Skin epidermis (tissue), 12 donors: ENCODE results near the gene JMJD7.

Experiments used
- H3K27ac ChIP-seq, 21 experiments: fragments of 200-600 bp; sonication (generic) in 11 of 21; one replicate each; pipeline ENCODE4 v1.5.0; 2020; ENCODE audit warnings: mild to moderate bottlenecking in 3 of 21, inconsistent platforms in 2 of 21, moderate library complexity in 2 of 21
- H3K4me3 ChIP-seq, 7 experiments: fragments of 200-600 bp; sonication (generic) in 2 of 7; one replicate each; pipeline ENCODE4 v1.5.0; 2020; ENCODE audit warnings: inconsistent platforms in 2 of 7, mild to moderate bottlenecking in 2 of 7, moderate library complexity in 1 of 7

JMJD7 gene

GRCh38 chr15:41874736-41875135 lies 46.8 kb downstream of the JMJD7 start:
- no peak overlapping the region for H3K27ac ChIP-seq

GRCh38 chr15:41876007-41876406 lies 48.1 kb downstream of the JMJD7 start:
- H3K4me3 ChIP-seq = no peak overlapping the region
- no peak overlapping the region for H3K27ac ChIP-seq

More at GRCh38 chr15:41874736-41875135, 46.8 kb downstream of the JMJD7 start:
- H3K4me3 ChIP-seq = no peak overlapping the region

GRCh38 chr15:41876689-41877088 lies 48.8 kb downstream of the JMJD7 start:
- Histone ChIP-seq H3K27ac (no peak overlapping the region), H3K4me3 (no peak overlapping the region)

- H3K27ac ChIP-seq = no peak overlapping the region
- H3K4me3 ChIP-seq = no peak overlapping the region
Measured at GRCh38 chr15:41877631-41878354, 49.9 kb downstream of the JMJD7 start.

GRCh38 chr15:41878355-41878699 lies 50.4 kb downstream of the JMJD7 start:
- no peak overlapping the region for H3K27ac ChIP-seq
- H3K4me3 ChIP-seq = no peak overlapping the region

DNA sequence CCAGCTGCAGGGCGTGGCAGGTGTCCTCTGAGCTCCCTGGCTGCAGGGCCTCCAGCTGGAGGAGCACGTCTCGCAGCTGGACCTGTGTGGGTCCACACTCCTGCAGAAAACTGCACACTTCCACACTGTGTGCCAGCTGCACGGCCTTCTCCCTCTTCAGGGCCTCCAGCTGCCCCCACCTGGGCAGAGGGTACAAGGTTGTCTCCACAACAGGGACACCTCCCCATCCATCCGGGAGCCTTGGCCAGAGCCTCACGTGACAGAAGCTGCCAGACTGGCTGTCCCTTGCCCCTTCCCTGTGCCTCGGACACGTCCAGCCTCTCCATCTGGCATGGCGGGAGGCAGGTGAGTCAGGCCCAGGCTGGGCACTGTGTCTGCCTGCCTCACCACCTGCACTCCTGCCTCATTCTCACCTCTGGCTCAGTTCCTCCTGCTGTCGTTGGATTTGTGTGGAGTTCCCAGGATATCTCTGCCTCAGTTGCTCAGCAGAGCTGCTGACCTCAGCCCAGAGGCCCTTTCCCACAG lies 51.5 kb downstream of the JMJD7 start:
- H3K27ac ChIP-seq = no peak overlapping the region
- no peak overlapping the region for H3K4me3 ChIP-seq

- Histone ChIP-seq H3K27ac (no peak overlapping the region), H3K4me3 (no peak overlapping the region)
Measured at GRCh38 chr15:41880156-41880877, 52.4 kb downstream of the JMJD7 start.

DNA sequence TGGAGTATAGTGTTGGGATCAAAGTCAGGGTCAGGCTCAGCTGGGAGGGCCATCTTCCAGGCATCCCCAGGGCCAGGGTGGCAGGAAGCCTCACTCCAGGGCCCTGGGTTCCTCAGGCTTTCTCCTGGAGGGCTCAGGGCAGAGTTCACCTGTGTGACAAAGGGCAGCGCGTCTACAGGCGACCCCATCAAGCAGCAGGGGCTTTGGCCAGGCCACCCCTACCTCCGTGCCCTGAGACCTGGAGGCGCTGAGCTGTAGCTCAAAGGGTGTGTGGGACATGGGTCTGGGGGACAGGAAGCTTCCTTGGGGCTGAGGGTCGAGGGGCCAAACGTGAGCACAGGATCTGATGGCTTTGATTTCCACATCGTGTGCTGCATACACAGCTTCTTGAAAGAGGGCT lies 53.2 kb downstream of the JMJD7 start:
- H3K27ac ChIP-seq = no peak overlapping the region

DNA sequence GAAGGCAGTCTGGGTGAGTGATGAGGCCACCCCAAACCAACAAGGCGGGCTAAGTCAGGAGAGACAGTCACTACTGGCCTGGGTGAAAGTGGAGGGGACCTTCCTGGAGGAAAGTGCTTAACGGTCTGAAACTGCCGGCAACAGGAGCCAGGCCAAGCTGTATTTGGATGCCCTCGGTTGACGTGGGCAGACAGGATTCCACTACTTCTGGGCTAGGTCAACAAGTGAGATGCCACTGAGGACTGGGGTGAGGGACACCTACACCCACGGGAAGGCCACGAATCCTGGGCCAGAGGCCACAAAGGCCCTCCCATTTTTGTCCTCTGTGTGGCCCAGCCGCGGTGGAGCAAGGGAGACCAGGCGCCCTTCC lies 53.6 kb downstream of the JMJD7 start:
- peak overlapping the region in 3 of 7 experiments; percentile 5 to 30 (median 7) for H3K4me3 ChIP-seq
- peak overlapping the region in 1 of 21 experiments; percentile 42 for H3K27ac ChIP-seq

More for the DNA sequence above, 53.2 kb downstream of the JMJD7 start:
- H3K4me3 ChIP-seq = no peak overlapping the region

GRCh38 chr15:41881920-41882688 lies 54.2 kb downstream of the JMJD7 start:
- peak overlapping the region in 1 of 21 experiments; percentile 42 for H3K27ac ChIP-seq
- peak overlapping the region in 5 of 7 experiments; percentile 5 to 30 (median 7) for H3K4me3 ChIP-seq

DNA sequence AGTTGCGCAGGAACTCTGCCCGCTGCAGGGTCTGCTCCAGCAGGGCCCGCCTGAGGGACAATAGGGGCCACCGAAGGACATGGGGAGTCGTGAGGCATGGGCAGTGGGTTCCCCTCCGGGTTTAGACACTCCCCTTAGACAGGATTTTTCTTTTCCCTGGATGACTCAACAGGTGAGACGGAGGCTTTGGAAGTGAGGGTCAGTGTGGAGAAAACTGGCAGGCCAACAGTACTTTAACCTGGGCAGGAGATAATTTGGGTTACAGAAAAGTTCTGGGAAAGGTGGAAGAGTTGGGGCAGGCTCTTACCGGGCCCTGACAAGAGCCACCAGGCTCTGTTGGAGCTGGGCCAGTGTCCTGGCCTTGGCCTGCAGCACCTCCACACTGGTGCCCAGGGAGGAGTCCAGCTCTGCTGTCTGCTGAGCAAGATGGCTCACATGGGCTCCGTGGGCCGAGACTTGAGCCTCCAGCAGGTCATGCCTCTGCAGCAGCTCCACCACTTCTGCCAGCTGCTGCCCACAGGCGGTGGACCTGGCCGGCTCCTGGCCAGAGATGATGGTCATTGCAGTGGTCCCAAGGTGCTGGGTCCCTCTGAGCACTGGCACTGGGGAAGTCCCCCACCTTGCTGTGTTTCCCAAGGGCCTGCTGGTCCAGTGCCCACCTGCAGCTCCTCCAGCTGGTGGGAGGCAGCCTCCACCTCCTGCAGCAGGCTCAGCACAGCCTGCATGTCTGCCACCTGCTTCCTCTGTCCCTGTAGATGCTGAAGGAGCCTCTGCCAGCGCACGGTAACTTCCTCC lies 55.0 kb downstream of the JMJD7 start:
- Histone ChIP-seq H3K27ac (peak overlapping the region in 1 of 21 experiments; percentile 42), H3K4me3 (peak overlapping the region in 2 of 7 experiments; percentile 15 to 30)

- H3K27ac ChIP-seq = no peak overlapping the region
- H3K4me3 ChIP-seq = no peak overlapping the region
Measured at GRCh38 chr15:41883484-41883825, 55.6 kb downstream of the JMJD7 start.

DNA sequence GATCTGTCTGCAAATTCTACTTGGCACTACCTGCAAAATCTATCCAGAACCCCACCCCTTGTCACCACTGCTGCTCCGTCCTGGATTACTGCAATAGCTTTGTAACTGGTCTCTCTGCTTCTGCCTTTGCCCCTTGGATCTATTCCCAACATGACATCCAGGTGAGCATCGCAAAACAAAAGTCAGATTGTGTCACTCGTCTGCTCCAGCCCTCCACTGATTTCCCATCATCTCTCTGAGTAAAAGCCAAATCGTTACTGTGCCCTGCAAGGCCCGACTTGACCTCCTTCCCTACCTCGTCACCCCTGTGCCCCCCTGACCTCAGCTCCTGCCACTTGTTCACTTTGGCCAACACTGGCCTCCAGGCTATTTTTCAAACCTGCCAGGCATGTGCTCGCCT lies 56.6 kb downstream of the JMJD7 start:
- no peak overlapping the region for H3K4me3 ChIP-seq

GRCh38 chr15:41885321-41885720 lies 57.4 kb downstream of the JMJD7 start:
- Histone ChIP-seq H3K4me3 (no peak overlapping the region), H3K27ac (no peak overlapping the region)

More for the DNA sequence above, 56.6 kb downstream of the JMJD7 start:
- H3K27ac ChIP-seq = no peak overlapping the region

DNA sequence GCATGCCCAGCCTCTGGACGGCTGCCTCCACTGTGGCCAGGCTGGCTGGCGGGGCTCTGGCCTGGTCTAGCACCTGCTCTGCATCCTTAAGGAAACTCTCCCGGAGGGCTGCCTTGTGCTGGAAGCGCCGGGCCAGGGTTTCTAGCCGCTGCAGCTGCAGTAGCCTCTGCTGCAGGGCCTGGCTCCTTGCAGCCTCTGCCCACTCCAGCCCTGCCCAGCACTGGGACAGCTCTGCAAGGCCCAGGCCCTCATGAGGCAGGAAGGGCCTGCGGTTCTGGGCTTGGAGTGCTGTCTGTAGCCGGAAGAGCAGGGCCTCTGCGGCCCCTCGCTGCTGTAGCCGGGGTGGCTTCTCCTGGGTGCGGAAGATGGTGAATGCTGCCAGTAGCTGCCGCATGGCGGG lies 57.9 kb downstream of the JMJD7 start:
- no peak overlapping the region for H3K4me3 ChIP-seq
- H3K27ac ChIP-seq = no peak overlapping the region

DNA sequence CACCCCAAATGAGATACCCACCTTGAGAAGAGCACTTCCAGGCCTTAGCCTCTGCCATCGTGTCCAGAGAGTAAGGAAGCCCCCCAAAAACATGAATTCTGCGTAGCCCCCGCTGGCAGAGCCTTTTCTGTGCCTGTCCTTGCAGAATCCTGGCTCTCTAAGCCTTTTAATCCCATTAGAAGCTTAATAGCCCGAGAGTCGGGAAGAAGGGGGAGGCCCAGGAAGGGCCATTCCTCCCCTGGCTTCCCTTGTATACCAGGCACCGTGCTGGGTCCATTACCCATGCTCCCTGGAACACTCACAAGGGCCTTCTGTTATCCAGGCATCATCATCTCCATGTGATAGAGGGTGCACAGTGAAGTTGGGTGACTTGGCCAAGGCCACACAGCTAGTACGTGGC lies 58.8 kb downstream of the JMJD7 start:
- Histone ChIP-seq H3K4me3 (no peak overlapping the region), H3K27ac (no peak overlapping the region)

DNA sequence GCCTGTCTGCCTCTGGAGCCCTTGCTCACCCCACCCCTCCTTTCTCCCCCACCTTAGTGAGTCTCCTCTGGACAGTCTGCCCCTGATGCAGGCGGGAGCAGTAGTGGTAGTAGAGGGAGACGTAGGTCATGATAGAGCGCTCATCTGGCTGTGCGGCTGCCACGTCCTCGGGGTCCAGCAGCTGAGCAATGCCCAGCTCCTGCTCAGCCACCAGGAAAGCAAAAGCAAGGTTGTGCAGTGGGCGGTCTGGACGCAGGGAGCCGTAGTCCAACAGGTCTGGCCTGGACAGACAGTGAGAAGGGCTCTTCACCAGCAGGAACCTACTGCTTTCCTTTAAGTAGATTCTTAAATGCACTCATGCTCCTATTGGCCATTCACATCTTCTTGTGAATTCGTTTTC lies 59.3 kb downstream of the JMJD7 start:
- Histone ChIP-seq H3K4me3 (no peak overlapping the region), H3K27ac (no peak overlapping the region)
